Measurements from ENCODE around the gene GRIK2.
"Not testable (repeated sequence)": the region's sequence is repeated elsewhere in the genome, so short reads cannot be mapped to it uniquely, and the experiment has no call there.

Gene GRIK2

GRCh38 chr6:102039441-102039840 lies 645.9 kb downstream of the GRIK2 start:
- Histone ChIP-seq H3K27ac (no peak overlapping the region), H3K4me3 (no peak overlapping the region)

DNA sequence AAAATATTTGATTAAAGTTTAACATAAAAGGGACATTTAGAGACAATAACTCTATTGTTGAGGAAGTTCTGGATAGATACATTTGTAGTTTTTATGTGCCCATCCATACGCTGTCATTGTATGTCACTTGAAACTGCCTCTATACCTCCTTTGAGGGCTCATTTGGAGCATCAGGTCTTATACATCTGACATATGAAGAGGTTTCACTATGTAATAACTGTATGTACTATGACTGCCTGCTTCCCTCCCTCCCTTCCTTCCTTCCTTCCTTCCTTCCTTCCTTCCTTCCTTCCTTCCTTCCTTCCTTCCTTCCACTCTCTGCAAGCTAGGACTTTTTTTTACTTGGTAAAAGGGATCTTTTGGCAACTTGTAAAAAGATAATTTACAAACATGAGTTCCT lies 657.5 kb downstream of the GRIK2 start:
- no peak overlapping the region for H3K27ac ChIP-seq
- H3K4me3 ChIP-seq, result no peak overlapping the region

DNA sequence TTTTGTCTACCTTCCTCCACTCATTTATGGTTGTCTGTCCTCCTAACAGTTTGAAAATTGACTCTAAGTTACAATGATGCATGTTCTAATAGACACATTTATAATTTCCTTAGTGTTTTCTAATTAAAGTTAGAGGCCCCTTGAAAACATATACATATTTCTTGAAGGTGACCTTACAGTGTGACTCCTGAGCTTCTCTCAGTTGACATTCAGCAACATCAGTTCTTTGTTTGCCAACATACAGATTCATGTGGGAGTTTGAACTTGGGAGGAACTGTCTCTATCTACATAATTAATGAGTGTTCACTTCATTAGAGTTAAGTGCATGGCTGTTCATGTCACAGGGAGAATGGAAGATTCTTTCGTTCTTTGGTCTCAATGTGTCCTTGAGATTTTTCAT lies 658.2 kb downstream of the GRIK2 start:
- H3K4me3 ChIP-seq, result no peak overlapping the region

GRCh38 chr6:102064142-102064541 lies 670.6 kb downstream of the GRIK2 start:
- no peak overlapping the region for H3K27ac ChIP-seq

More for the DNA sequence above, 658.2 kb downstream of the GRIK2 start:
- H3K27ac ChIP-seq, result no peak overlapping the region

DNA sequence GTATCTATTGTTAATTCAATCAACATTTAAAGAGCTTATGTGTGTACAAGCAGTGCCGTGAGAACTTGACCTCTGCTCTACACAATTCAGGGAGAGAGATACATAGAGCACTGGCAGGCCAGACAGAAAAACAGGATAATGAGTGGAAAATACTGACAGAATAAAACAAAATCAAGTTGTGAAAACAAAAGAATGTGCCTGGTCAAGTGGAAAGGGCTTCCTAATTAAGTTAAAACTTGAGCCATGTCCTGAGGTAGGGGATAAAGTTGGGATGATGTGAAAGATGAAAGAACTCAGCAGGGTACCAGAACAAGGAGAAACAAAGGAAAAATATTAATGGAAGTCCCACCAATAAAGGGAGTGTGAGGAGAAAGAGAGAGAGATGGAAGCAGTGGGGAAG lies 672.8 kb downstream of the GRIK2 start:
- no peak overlapping the region for H3K27ac ChIP-seq
- no peak overlapping the region for H3K4me3 ChIP-seq

More at GRCh38 chr6:102064142-102064541, 670.6 kb downstream of the GRIK2 start:
- no peak overlapping the region for H3K4me3 ChIP-seq

GRCh38 chr6:102068349-102068929 lies 674.9 kb downstream of the GRIK2 start:
- no peak overlapping the region for H3K27ac ChIP-seq

DNA sequence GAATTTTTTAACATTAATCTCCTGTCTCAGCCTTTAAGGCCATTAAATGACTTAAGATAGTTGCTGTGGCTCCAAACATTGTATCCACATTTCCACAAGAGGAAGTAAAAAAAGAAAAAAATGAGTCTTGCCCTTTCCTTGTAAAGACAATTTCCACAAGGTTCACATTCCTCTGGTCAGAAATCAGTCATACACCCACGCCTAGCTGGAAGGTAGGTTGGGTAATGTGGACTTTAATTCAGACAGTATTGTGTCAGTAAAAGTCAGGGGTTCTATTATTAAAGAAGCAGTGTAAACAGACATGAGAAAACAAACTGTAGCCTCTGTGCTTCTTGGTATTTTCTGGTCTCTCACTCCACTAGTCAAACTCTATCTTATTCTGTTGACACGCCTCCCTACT lies 682.0 kb downstream of the GRIK2 start:
- Histone ChIP-seq H3K27ac (no peak overlapping the region), H3K4me3 (no peak overlapping the region)

More at GRCh38 chr6:102068349-102068929, 674.9 kb downstream of the GRIK2 start:
- H3K4me3 ChIP-seq, result no peak overlapping the region

GRCh38 chr6:102085257-102085656 lies 691.7 kb downstream of the GRIK2 start:
- Histone ChIP-seq H3K4me3 (no peak overlapping the region), H3K27ac (no peak overlapping the region)

DNA sequence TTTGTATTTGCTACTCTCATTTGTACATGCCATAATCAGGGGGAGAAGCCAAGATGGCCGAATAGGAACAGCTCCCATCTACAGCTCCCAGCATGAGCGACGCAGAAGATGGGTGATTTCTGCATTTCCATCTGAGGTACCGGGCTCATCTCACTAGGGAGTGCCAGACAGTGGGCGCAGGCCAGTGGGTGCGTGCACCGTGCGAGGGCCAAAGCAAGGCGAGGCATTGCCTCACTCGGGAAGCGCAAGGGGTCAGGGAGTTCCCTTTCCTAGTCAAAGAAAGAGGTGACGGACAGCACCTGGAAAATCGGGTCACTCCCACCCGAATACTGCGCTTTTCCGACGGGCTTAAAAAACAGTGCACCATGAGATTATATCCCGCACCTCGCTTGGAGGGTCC lies 694.7 kb downstream of the GRIK2 start:
- not testable (repeated sequence) for H3K4me3 ChIP-seq, H3K27ac ChIP-seq

GRCh38 chr6:102114402-102114801 lies 720.9 kb downstream of the GRIK2 start:
- H3K4me3 ChIP-seq, result no peak overlapping the region
- H3K27ac ChIP-seq, result no peak overlapping the region

GRCh38 chr6:102115911-102116310 lies 722.4 kb downstream of the GRIK2 start:
- H3K27ac ChIP-seq, result no peak overlapping the region
- H3K4me3 ChIP-seq, result no peak overlapping the region

DNA sequence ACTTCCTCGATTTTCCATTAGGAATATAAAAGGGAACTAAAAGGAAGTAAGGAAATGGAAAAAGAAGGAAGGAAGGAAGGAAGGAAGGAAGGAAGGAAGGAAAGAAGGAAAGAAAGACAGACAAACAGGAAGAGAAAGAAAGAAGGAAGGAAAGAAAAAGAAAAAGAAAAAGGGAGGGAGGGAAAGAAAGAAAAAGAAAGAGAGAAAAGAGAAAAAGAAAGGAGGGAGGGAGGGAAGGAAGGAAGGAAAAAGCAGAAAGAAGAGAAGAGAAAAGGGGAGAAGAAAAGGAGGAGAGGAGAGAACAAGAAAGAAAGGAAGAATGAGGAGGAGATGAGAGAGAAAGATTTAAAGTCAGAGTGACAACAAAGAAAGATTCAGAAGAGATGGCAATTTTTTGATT lies 724.5 kb downstream of the GRIK2 start:
- no peak overlapping the region for H3K4me3 ChIP-seq

More for the DNA sequence above, 724.5 kb downstream of the GRIK2 start:
- H3K27ac ChIP-seq, result no peak overlapping the region

All from skin epidermis (tissue), 12 donors.